Esophagus muscularis mucosa (tissue), 3 donors: ENCODE measurements around the gene POTEH.
"Not testable (repeated sequence)": the region's sequence is repeated elsewhere in the genome, so short reads cannot be mapped to it uniquely, and the experiment has no call there.

Experiments used
- POLR2A ChIP-seq: fragments of 450-650 bp; IDR thresholded peaks from one replicate; pipeline ENCODE4 v1.6.1; 2017; ENCODE audit warnings: antibody characterized with exemption, moderate library complexity, mild to moderate bottlenecking, low read depth
- POLR2AphosphoS5 ChIP-seq, 2 donors: sonication (generic); formaldehyde crosslinking; IDR thresholded peaks; one replicate each; pipeline ENCODE4 v1.6.1; 2017; ENCODE audit warnings: antibody characterized with exemption in 2 of 2
- TF ChIP-seq, protein P1 (sequence below), 3 experiments: fragments of 200-600 bp in 2 of 3; fragments of 450-650 bp in 1 of 3; sonication (generic) in 2 of 3; IDR thresholded peaks; one replicate each; pipeline ENCODE4 v1.5.1; 2017 to 2019; ENCODE audit warnings: antibody characterized with exemption in 3 of 3, mild to moderate bottlenecking in 2 of 3, moderate library complexity in 1 of 3

DNA sequence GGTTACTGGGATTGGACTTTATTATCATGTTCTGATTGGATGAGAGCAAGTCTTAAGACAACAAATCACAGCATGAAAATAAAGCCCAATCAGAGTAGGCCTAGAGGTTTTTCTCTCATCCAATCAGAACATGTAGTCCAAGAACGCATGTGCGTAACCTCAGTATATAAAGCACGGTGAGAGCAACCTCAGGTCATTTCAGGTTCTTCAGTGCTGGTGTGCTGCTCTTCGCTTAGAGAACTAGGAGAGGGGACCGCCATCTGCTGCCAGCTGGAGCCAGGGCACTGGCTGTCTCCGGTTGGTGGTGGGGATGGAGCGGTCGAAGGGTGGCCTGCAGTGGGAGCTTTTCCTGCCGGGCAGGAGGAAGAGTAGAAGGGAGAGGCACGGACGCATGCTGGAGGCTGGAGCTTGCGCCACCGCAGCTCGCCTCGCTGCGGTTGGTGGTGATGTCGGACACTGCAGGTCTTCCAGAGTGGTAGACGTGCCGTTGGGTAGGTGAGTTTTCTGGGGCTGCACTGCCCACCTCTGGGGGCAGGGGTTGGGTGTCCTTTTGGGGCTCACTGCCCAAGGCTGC is 47.5 kb upstream of the POTEH start:
- TF ChIP-seq, protein P1, sequence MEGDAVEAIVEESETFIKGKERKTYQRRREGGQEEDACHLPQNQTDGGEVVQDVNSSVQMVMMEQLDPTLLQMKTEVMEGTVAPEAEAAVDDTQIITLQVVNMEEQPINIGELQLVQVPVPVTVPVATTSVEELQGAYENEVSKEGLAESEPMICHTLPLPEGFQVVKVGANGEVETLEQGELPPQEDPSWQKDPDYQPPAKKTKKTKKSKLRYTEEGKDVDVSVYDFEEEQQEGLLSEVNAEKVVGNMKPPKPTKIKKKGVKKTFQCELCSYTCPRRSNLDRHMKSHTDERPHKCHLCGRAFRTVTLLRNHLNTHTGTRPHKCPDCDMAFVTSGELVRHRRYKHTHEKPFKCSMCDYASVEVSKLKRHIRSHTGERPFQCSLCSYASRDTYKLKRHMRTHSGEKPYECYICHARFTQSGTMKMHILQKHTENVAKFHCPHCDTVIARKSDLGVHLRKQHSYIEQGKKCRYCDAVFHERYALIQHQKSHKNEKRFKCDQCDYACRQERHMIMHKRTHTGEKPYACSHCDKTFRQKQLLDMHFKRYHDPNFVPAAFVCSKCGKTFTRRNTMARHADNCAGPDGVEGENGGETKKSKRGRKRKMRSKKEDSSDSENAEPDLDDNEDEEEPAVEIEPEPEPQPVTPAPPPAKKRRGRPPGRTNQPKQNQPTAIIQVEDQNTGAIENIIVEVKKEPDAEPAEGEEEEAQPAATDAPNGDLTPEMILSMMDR (IDR thresholded peaks at IDR 0.05), result not testable (repeated sequence)
- not testable (repeated sequence) for TF ChIP-seq POLR2A; POLR2AphosphoS5 (IDR thresholded peaks at IDR 0.05)
